DOHH2 (cell line): Measurements from ENCODE around the gene SP6.

Source experiments
- H3F3A ChIP-seq: fragments of 200-600 bp; sonication (generic), shearing (Covaris generic); 2 replicates; pipeline ENCODE4 v1.6.0; 2016; ENCODE audit warnings: antibody characterized with exemption, mild to moderate bottlenecking; ENCODE audit not compliant: control insufficient read depth, insufficient read depth
- H3K27ac ChIP-seq: fragments of 200-600 bp; sonication (generic); 2 replicates; pipeline ENCODE4 v1.5.1; 2014; ENCODE audit warnings: low read depth, mild to moderate bottlenecking, low read length, moderate library complexity
- H3K27me3 ChIP-seq: fragments of 200-600 bp; sonication (generic); 2 replicates; pipeline ENCODE4 v1.6.1; 2014; ENCODE audit warnings: mild to moderate bottlenecking, low read length, mixed read lengths; ENCODE audit not compliant: control insufficient read depth
- H3K36me3 ChIP-seq: fragments of 200-600 bp; sonication (generic); 2 replicates; pipeline ENCODE4 v1.6.1; 2014; ENCODE audit warnings: mild to moderate bottlenecking, low read length, moderate library complexity, mixed read lengths; ENCODE audit not compliant: control insufficient read depth
- H3K4me1 ChIP-seq: fragments of 200-600 bp; sonication (generic); 2 replicates; pipeline ENCODE4 v1.6.1; 2014; ENCODE audit warnings: mild to moderate bottlenecking, low read length, mixed read lengths; ENCODE audit not compliant: control insufficient read depth
- H3K4me2 ChIP-seq: fragments of 200-600 bp; sonication (generic); 2 replicates; pipeline ENCODE4 v1.6.0; 2014; ENCODE audit warnings: mild to moderate bottlenecking, low read length, moderate library complexity
- H3K4me3 ChIP-seq: fragments of 200-600 bp; sonication (generic); 2 replicates; pipeline ENCODE4 v1.5.1; 2014; ENCODE audit warnings: mild to moderate bottlenecking, low read length, mixed read lengths
- H3K79me2 ChIP-seq: fragments of 200-600 bp; sonication (generic); 2 replicates; pipeline ENCODE4 v1.6.1; 2014; ENCODE audit warnings: mild to moderate bottlenecking, low read length, mixed read lengths; ENCODE audit not compliant: control insufficient read depth
- H3K9me2 ChIP-seq: fragments of 200-600 bp; sonication (generic); replicated peaks from 2 replicates; pipeline ENCODE4 v1.6.1; 2014; ENCODE audit warnings: mild to moderate bottlenecking, low read length, mixed read lengths; ENCODE audit not compliant: control insufficient read depth
- H3K9me3 ChIP-seq: fragments of 200-600 bp; sonication (generic); 2 replicates; pipeline ENCODE4 v1.6.1; 2014; ENCODE audit warnings: antibody characterized with exemption, low read length, mixed read lengths; ENCODE audit not compliant: control insufficient read depth, insufficient read depth
- H4K20me1 ChIP-seq: fragments of 200-600 bp; sonication (generic); 2 replicates; pipeline ENCODE4 v1.6.0; 2014; ENCODE audit warnings: low read depth, mild to moderate bottlenecking, antibody characterized with exemption, low read length, moderate library complexity; ENCODE audit not compliant: control insufficient read depth, insufficient read depth
- EZH2phosphoT487 ChIP-seq: fragments of 200-600 bp; sonication (generic); IDR thresholded peaks from 2 replicates; pipeline ENCODE4 v1.6.1; 2017; ENCODE audit warnings: borderline replicate concordance, mild to moderate bottlenecking, antibody characterized with exemption, low read length, moderate library complexity, mixed read lengths
- TF ChIP-seq, protein P1 (sequence below): fragments of 200-600 bp; sonication (generic); IDR thresholded peaks from one replicate; pipeline ENCODE4 v1.5.1; 2014; ENCODE audit warnings: antibody characterized with exemption, mild to moderate bottlenecking, low read depth, low read length; ENCODE audit not compliant: poor library complexity, severe bottlenecking

The SP6 gene

GRCh38 chr17:47807421-47807820 is 43.5 kb downstream of the SP6 start:
- H3K36me3 ChIP-seq: peaks cover 10% of the 10 kb centered on the region; the same call in 1 of the 2 replicates
- no peaks in the 10 kb centered on the region for H3K9me3 ChIP-seq
- peaks cover 8% of the 10 kb centered on the region; the same call in 1 of the 2 replicates for H3K27me3 ChIP-seq
- no peak overlapping the region for H3K4me2 ChIP-seq
- H3K27ac ChIP-seq: no peak overlapping the region
- no peaks in the 10 kb centered on the region for H4K20me1 ChIP-seq
- no peaks in the 10 kb centered on the region for H3K4me1 ChIP-seq
- H3K9me2 ChIP-seq: no peaks in the 10 kb centered on the region
- H3K79me2 ChIP-seq: no peaks in the 10 kb centered on the region
- TF ChIP-seq EZH2phosphoT487: no peak
- TF ChIP-seq, protein P1, sequence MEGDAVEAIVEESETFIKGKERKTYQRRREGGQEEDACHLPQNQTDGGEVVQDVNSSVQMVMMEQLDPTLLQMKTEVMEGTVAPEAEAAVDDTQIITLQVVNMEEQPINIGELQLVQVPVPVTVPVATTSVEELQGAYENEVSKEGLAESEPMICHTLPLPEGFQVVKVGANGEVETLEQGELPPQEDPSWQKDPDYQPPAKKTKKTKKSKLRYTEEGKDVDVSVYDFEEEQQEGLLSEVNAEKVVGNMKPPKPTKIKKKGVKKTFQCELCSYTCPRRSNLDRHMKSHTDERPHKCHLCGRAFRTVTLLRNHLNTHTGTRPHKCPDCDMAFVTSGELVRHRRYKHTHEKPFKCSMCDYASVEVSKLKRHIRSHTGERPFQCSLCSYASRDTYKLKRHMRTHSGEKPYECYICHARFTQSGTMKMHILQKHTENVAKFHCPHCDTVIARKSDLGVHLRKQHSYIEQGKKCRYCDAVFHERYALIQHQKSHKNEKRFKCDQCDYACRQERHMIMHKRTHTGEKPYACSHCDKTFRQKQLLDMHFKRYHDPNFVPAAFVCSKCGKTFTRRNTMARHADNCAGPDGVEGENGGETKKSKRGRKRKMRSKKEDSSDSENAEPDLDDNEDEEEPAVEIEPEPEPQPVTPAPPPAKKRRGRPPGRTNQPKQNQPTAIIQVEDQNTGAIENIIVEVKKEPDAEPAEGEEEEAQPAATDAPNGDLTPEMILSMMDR: no peak
- no peak overlapping the region for H3K4me3 ChIP-seq
- no peaks in the 10 kb centered on the region for H3F3A ChIP-seq

- Histone ChIP-seq H3K36me3 (peaks cover 10% of the 10 kb centered on the region; the same call in 1 of the 2 replicates), H3K79me2 (no peaks in the 10 kb centered on the region), H4K20me1 (no peaks in the 10 kb centered on the region), H3K9me2 (no peaks in the 10 kb centered on the region), H3K27me3 (peaks cover 8% of the 10 kb centered on the region; the same call in 1 of the 2 replicates), H3K9me3 (no peaks in the 10 kb centered on the region), H3K27ac (no peak overlapping the region), H3K4me2 (no peak overlapping the region), H3K4me1 (no peaks in the 10 kb centered on the region), H3F3A (no peaks in the 10 kb centered on the region), H3K4me3 (no peak overlapping the region)
- TF ChIP-seq, protein P1: no peak
- TF ChIP-seq EZH2phosphoT487: no peak
These were observed 44.1 kb downstream of the SP6 start for GRCh38 chr17:47806913-47807255.

DNA sequence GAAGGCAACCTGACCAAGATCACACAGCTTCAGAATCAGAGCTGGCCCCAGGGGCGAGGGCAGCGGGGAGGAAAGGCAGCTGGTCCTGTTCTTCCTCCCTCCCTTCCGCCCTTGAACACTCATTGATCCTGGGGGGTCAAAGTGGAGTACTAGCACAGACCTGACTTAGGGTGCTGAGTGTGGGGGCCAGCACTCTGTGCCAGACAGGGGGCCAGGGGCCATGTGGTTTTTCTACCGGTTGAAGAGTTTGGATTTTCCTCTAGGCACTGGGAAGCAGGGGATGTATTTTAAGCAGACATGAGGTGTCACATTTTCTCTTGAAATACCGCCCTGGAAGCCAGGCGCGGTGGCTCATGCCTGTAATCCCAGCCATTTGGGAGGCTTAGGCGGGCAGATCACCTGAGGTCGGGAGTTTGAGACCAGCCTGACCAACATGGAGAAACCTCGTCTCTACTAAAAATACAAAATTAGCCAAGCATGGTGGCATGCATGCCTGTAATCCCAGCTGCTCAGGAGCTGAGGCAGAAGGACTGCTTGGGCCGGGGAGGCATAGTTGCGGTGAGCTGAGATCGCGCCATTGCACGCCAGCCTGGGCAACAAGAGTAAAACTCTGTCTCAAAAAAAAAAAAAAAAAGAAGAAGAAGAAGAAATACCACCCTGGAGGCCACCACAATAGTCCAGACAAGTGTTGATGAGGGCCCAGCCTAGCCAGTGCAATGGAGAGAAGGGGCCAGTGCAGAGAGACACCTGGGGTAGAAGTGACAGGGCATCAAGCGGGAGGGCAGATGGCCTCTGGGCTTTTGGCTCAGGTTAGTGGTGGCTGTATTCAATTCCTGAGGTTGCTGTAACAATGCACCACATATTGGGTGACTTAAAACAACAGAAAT is 44.7 kb downstream of the SP6 start:
- no peaks in the 10 kb centered on the region for H3K79me2 ChIP-seq
- no peaks in the 10 kb centered on the region for H3K9me2 ChIP-seq
- no peak overlapping the region for H3K27ac ChIP-seq
- H3F3A ChIP-seq: no peaks in the 10 kb centered on the region
- H3K9me3 ChIP-seq: no peaks in the 10 kb centered on the region
- H3K36me3 ChIP-seq: peaks cover 10% of the 10 kb centered on the region; the same call in 1 of the 2 replicates
- H3K4me2 ChIP-seq: no peak overlapping the region
- TF ChIP-seq, protein P1: no peak
- no peak for TF ChIP-seq EZH2phosphoT487
- no peaks in the 10 kb centered on the region for H3K4me1 ChIP-seq
- no peak overlapping the region for H3K4me3 ChIP-seq
- H3K27me3 ChIP-seq: peaks cover 8% of the 10 kb centered on the region; the same call in 1 of the 2 replicates
- H4K20me1 ChIP-seq: no peaks in the 10 kb centered on the region
